SK-N-MC (cell line): ENCODE data around the gene CACNA1A.
A peak's percentile ranks its signal among the peaks of the same experiment; 100 is the strongest.

Experiments used
- DNase-seq: peaks from one replicate; pipeline ENCODE4 v3.0.0-alpha.2; 2011; ENCODE audit warnings: low read depth, low spot score
- H3K27ac ChIP-seq: fragments of 200-600 bp; sonication (generic); 2 replicates; pipeline ENCODE4 v1.5.1; 2016; ENCODE audit warnings: mixed run types
- H3K36me3 ChIP-seq: fragments of 200-600 bp; sonication (generic); 2 replicates; pipeline ENCODE4 v1.6.1; 2017; ENCODE audit warnings: antibody characterized with exemption, low read length, mixed read lengths; ENCODE audit not compliant: insufficient read depth
- H3K4me3 ChIP-seq: fragments of 200-600 bp; sonication (generic); 2 replicates; pipeline ENCODE4 v1.5.1; 2016
- H3K9ac ChIP-seq: fragments of 200-600 bp; sonication (generic); 2 replicates; pipeline ENCODE4 v1.8.0; 2017; ENCODE audit warnings: mixed run types, mixed read lengths; ENCODE audit not compliant: insufficient read length
- H3K9me3 ChIP-seq: fragments of 200-600 bp; sonication (generic); 2 replicates; pipeline ENCODE4 v1.6.1; 2017; ENCODE audit warnings: low read depth, mild to moderate bottlenecking, antibody characterized with exemption, low read length, moderate library complexity, mixed read lengths
- EZH2 ChIP-seq: fragments of 200-600 bp; sonication (generic); IDR thresholded peaks from one replicate; pipeline ENCODE4 v1.6.1; 2017; ENCODE audit warnings: antibody characterized with exemption
- FOXP2 ChIP-seq: optimal IDR thresholded peaks from 2 replicates; pipeline ENCODE3; 2011; ENCODE audit warnings: mild to moderate bottlenecking, moderate library complexity; ENCODE audit not compliant: insufficient read depth; ENCODE audit errors: extremely low read length, control extremely low read depth
- POLR2AphosphoS5 ChIP-seq: IDR thresholded peaks from 2 replicates; pipeline ENCODE4 v1.6.1; 2012; ENCODE audit warnings: mild to moderate bottlenecking, low read depth, low read length, borderline replicate concordance

Gene CACNA1A

DNA sequence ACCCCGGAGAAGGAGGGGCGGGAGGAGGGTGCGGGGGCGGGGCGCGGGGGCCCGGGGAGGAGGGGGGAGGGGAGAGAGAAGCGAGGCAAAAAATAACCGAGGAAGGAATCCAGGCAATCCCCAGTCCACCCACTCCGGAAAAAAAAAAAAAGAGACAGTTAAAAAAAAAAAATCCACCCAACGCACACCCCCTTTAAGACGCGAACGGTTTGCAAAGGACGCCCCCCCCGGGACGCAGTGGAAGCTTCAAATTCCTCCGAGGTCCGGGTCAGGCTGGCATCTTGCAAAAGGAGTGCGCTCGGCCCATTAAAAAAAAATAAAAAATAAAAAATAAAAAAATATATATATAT lies at the start of gene CACNA1A:
CACNA1A (minus strand) TSS at position 9 of the 350 bp plus-strand sequence. CDS start 255 bp downstream, outside the sequence.
- Histone ChIP-seq H3K27ac (no peak within 1 kb of the TSS), H3K9ac (no peak within 1 kb of the TSS), H3K9me3 (no peaks in the 10 kb centered on the region), H3K36me3 (no peaks in the 10 kb centered on the region), H3K4me3 (no peak within 1 kb of the TSS)
- TF ChIP-seq EZH2 (no peak), POLR2AphosphoS5 (no peak), FOXP2 (no peak)
- no peak for DNase-seq

DNA sequence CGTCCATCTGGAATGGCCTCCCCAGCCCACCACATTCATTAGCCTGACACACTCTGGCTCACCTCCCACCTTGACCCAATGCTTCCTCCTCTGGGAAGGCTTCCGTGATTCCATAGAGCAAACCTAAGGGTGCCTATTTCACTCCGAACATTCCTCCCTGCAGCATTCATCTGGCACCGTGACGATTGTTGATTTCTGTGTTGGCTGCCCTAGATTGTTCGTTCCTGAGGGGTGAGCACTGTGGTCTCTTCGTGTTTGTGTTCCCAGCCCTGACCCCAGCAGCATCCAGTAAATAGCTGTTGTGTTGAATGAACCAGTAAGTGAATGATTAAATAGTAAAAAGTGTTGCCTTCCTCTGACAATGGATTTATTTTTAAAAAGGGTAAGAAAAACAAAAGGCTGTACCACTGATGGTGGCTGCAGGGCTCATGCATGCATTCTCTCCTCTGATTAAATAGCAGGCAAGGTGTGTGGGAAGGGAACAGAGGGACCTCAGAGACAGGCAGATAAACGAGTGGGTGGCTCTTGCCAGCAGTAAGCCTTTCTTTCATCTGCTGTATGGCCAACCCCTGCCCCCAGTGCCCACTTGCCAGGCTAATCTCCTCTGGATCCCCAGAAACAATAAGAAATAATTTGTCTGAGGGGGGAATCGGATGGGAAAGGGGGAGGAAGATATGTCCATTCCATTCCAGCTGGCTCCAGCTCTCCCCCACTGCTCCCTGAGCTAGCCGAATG lies 48.4 kb upstream of the CACNA1A start:
- Histone ChIP-seq H3K36me3 (no peaks in the 10 kb centered on the region), H3K4me3 (no peak overlapping the region), H3K9ac (no peak overlapping the region), H3K9me3 (no peaks in the 10 kb centered on the region), H3K27ac (no peak overlapping the region)
- TF ChIP-seq POLR2AphosphoS5 (no peak), FOXP2 (no peak), EZH2 (no peak)
- no peak for DNase-seq

GRCh38 chr19:13553880-13554400 lies 47.7 kb upstream of the CACNA1A start:
- Histone ChIP-seq H3K27ac (no peak overlapping the region), H3K4me3 (no peak overlapping the region), H3K9ac (no peak overlapping the region), H3K36me3 (no peaks in the 10 kb centered on the region), H3K9me3 (no peaks in the 10 kb centered on the region)
- no peak for DNase-seq
- no peak for TF ChIP-seq POLR2AphosphoS5
- no peak for TF ChIP-seq FOXP2
- no peak for TF ChIP-seq EZH2

GRCh38 chr19:13548131-13548530 lies 41.9 kb upstream of the CACNA1A start:
- TF ChIP-seq FOXP2 (no peak), POLR2AphosphoS5 (no peak), EZH2 (no peak)
- DNase-seq = no peak
- no peak overlapping the region for H3K27ac ChIP-seq
- no peaks in the 10 kb centered on the region for H3K9me3 ChIP-seq
- no peak overlapping the region for H3K4me3 ChIP-seq
- H3K36me3 ChIP-seq = no peaks in the 10 kb centered on the region
- no peak overlapping the region for H3K9ac ChIP-seq

DNA sequence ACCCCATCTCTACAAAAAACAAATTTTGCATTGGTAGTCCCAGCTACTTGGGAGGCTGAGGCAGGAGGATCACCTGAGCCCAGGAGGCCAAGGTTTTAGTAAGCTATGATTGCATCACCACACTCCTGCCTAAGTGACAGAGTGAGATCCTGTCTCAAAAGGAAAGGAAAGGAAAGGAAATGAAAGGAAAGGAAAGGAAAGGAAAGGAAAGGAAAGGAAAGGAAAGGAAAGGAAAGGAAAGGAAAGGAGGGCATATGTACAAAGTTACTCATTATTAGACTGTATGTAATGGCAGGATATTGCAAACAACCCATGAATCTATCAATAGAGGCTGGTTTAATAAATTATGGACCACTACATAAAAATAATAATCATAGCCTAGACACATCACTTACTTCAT lies 40.8 kb upstream of the CACNA1A start:
- Histone ChIP-seq H3K36me3 (no peaks in the 10 kb centered on the region), H3K9ac (no peak overlapping the region), H3K27ac (no peak overlapping the region), H3K4me3 (no peak overlapping the region), H3K9me3 (no peaks in the 10 kb centered on the region)
- no peak for DNase-seq
- TF ChIP-seq POLR2AphosphoS5 (no peak), FOXP2 (no peak), EZH2 (no peak)

GRCh38 chr19:13544423-13544822 lies 38.1 kb upstream of the CACNA1A start:
- TF ChIP-seq FOXP2 (no peak), EZH2 (no peak), POLR2AphosphoS5 (no peak)
- no peaks in the 10 kb centered on the region for H3K36me3 ChIP-seq
- H3K27ac ChIP-seq = no peak overlapping the region
- no peaks in the 10 kb centered on the region for H3K9me3 ChIP-seq
- H3K4me3 ChIP-seq = no peak overlapping the region
- no peak for DNase-seq
- no peak overlapping the region for H3K9ac ChIP-seq

DNA sequence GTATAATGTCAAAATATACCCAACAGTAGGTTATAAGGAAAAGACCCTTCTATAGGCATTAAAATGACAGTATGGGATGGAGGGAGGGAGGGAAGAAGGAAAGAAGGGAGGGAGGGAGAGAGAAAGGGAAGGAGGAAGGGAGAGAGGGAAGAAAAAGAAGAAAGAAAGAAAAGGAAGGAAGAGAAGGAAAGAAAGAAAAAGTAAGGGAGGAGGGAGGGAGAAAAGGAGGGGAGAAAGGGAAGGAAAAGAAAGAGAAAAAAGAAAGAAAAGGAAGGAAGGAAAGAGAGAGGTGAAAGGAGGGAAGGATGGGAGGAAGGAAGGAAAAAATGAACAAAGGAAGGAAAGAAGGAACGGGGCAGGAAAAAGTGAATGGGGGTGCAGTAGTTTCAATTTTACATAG lies 35.3 kb upstream of the CACNA1A start:
- H3K4me3 ChIP-seq = no peak overlapping the region
- H3K27ac ChIP-seq = no peak overlapping the region
- no peak for TF ChIP-seq POLR2AphosphoS5
- TF ChIP-seq FOXP2 = no peak
- no peak for TF ChIP-seq EZH2
- no peak for DNase-seq
- no peaks in the 10 kb centered on the region for H3K9me3 ChIP-seq
- H3K9ac ChIP-seq = no peak overlapping the region
- no peaks in the 10 kb centered on the region for H3K36me3 ChIP-seq

GRCh38 chr19:13539332-13539731 lies 33.1 kb upstream of the CACNA1A start:
- Histone ChIP-seq H3K9me3 (no peaks in the 10 kb centered on the region), H3K36me3 (no peaks in the 10 kb centered on the region), H3K27ac (no peak overlapping the region), H3K9ac (no peak overlapping the region), H3K4me3 (no peak overlapping the region)
- no peak for DNase-seq
- no peak for TF ChIP-seq EZH2
- TF ChIP-seq FOXP2 = no peak
- no peak for TF ChIP-seq POLR2AphosphoS5

GRCh38 chr19:13538601-13539253 lies 32.4 kb upstream of the CACNA1A start:
- DNase-seq = peak; percentile 50
- Histone ChIP-seq H3K9ac (no peak overlapping the region), H3K4me3 (no peak overlapping the region; the same call in 1 of the 2 replicates), H3K9me3 (no peaks in the 10 kb centered on the region), H3K36me3 (no peaks in the 10 kb centered on the region), H3K27ac (no peak overlapping the region)
- no peak for TF ChIP-seq POLR2AphosphoS5
- no peak for TF ChIP-seq FOXP2
- TF ChIP-seq EZH2 = no peak
